BE2C (cell line): ENCODE measurements around the gene OR2W3.
"Not testable (repeated sequence)": the region's sequence is repeated elsewhere in the genome, so short reads cannot be mapped to it uniquely, and the experiment has no call there.

Experiments
- DNase-seq: peaks from one replicate; pipeline ENCODE4 v3.0.0-alpha.2; 2020
- H3K27me3 ChIP-seq: fragments of 250-450 bp; sonication (Bioruptor Pico); 2 replicates; pipeline ENCODE4 v1.5.1; 2020; ENCODE audit warnings: mild to moderate bottlenecking
- H3K36me3 ChIP-seq: fragments of 250-450 bp; sonication (Bioruptor Pico); 2 replicates; pipeline ENCODE4 v1.5.1; 2020; ENCODE audit warnings: mild to moderate bottlenecking
- H3K4me1 ChIP-seq: fragments of 250-450 bp; sonication (Bioruptor Pico); 2 replicates; pipeline ENCODE4 v1.5.1; 2020
- H3K4me3 ChIP-seq: 2 replicates; pipeline ENCODE4 v1.5.1; 2011; ENCODE audit warnings: low read depth, low read length
- H3K9me3 ChIP-seq: fragments of 250-450 bp; sonication (Bioruptor Pico); 2 replicates; pipeline ENCODE4 v1.5.1; 2020
- CTCF ChIP-seq: IDR thresholded peaks from 2 replicates; pipeline ENCODE4 v1.5.1; 2012; ENCODE audit warnings: mild to moderate bottlenecking, low read depth, low read length

OR2W3 gene

GRCh38 chr1:247924868-247925267, 29.5 kb downstream of the OR2W3 start, which contains the start of gene OR2AJ1:
Gene OR2AJ1 (plus strand): TSS chr1:247924889. CDS start chr1:247933769, 8,880 bp downstream.
- H3K4me1 ChIP-seq = no peaks in the 10 kb centered on the region
- DNase-seq = no peak
- H3K9me3 ChIP-seq = no peaks in the 10 kb centered on the region
- no peak within 1 kb of the TSS for H3K4me3 ChIP-seq
- H3K36me3 ChIP-seq = no peaks in the 10 kb centered on the region
- TF ChIP-seq CTCF = no peak
- no peaks in the 10 kb centered on the region for H3K27me3 ChIP-seq

GRCh38 chr1:247933989-247934388, 38.6 kb downstream of the OR2W3 start:
- Histone ChIP-seq H3K36me3 (no peaks in the 10 kb centered on the region), H3K9me3 (no peaks in the 10 kb centered on the region), H3K27me3 (no peaks in the 10 kb centered on the region), H3K4me3 (no peak overlapping the region), H3K4me1 (no peaks in the 10 kb centered on the region)
- TF ChIP-seq CTCF = no peak
- DNase-seq = no peak

DNA sequence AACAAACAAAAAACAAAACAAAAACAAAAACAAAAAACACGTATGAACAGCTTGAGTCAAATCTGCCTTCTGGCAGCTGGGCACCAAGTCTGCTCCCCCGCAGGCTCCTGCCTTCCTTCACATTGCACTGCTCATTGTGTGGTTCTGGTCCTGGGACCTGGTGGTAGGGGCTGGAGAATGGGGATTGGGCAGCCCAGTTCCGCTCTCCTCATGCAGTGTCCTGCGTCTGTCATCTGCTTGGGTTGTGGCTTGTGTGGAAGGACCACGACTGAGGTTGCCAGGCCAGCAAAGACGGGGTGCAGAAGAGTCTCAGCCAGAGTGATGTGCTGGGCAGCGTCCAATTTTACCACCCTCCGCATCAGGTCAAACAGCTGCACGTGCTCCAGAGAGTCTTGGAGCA, 40.4 kb downstream of the OR2W3 start:
- H3K9me3 ChIP-seq = no peaks in the 10 kb centered on the region
- no peaks in the 10 kb centered on the region for H3K27me3 ChIP-seq
- H3K4me1 ChIP-seq = no peaks in the 10 kb centered on the region
- H3K4me3 ChIP-seq = no peak overlapping the region
- no peak for TF ChIP-seq CTCF
- H3K36me3 ChIP-seq = no peaks in the 10 kb centered on the region
- no peak for DNase-seq

GRCh38 chr1:247936415-247936814, 41.0 kb downstream of the OR2W3 start:
- no peaks in the 10 kb centered on the region for H3K27me3 ChIP-seq
- H3K36me3 ChIP-seq = no peaks in the 10 kb centered on the region
- DNase-seq = no peak
- H3K9me3 ChIP-seq = no peaks in the 10 kb centered on the region
- no peak overlapping the region for H3K4me3 ChIP-seq
- H3K4me1 ChIP-seq = no peaks in the 10 kb centered on the region
- no peak for TF ChIP-seq CTCF

- peak; percentile 94 for TF ChIP-seq CTCF
- not testable (repeated sequence) for H3K36me3 ChIP-seq, H3K4me1 ChIP-seq, H3K9me3 ChIP-seq, H3K27me3 ChIP-seq
- H3K4me3 ChIP-seq = peak overlapping the region; percentile 68
- peak; percentile 95 for DNase-seq
Measured at GRCh38 chr1:247936965-247937734, 41.8 kb downstream of the OR2W3 start.

DNA sequence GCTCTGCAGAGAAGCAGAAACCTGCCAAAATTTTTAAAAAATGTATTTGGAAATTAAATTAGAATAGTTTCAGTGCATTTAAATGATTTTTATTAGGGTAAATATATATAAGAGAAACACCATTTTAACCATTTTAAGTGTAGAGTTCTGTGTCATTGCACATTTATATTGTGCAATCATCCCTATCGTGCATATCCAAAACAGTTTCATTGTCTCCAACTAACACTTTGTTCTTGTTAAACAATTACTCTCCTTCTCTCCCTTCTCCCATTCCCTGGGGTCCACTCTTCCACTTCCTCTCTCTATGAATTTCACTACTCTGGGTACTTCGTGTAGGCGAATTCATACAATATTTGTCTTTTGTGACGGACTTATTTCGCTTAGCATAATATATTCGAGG, 47.2 kb downstream of the OR2W3 start:
- DNase-seq = no peak
- H3K36me3 ChIP-seq = no peaks in the 10 kb centered on the region
- H3K9me3 ChIP-seq = no peaks in the 10 kb centered on the region
- no peak overlapping the region for H3K4me3 ChIP-seq
- no peaks in the 10 kb centered on the region for H3K4me1 ChIP-seq
- H3K27me3 ChIP-seq = no peaks in the 10 kb centered on the region
- no peak for TF ChIP-seq CTCF
